Panc1 (cell line): ENCODE measurements around the gene DDIAS. TPM values are rescaled to one million over a fixed set of nuclear protein-coding genes. Genes with fewer than 3 reads are reported as not detected.

Experiments
- ATAC-seq: fragments of 200-7000 bp; cut with Tn5 transposase; 2 replicates; pipeline ENCODE4 v1.9.1; 2020; ENCODE audit warnings: mild to moderate bottlenecking, moderate library complexity
- BruUV-seq: library from RNA; stranded (reverse); fragments of 400-500 nt; replicated peaks from 2 replicates; lab custom pipeline; 2021; lab: Mats Ljungman, UMichigan
- CTCF ChIA-PET: fragments of 300-600 bp; sonication (Branson Sonifier 250); formaldehyde crosslinking; loops from one replicate; lab custom pipeline; 2022; ENCODE audit warnings: antibody characterized with exemption; lab: Charles Lee
- POLR2A ChIA-PET: fragments of 300-600 bp; sonication (Branson Sonifier 250); formaldehyde crosslinking; loops from one replicate; lab custom pipeline; 2022; ENCODE audit warnings: antibody characterized with exemption; lab: Charles Lee
- DNase-seq: peaks from one replicate; pipeline ENCODE4 v3.0.0-alpha.2; 2010; ENCODE audit warnings: low read depth, low spot score
- H3K27ac ChIP-seq: 2 replicates; pipeline ENCODE4 v1.5.1; 2011; ENCODE audit warnings: mild to moderate bottlenecking, low read length, inconsistent platforms
- H3K27me3 ChIP-seq: fragments of 200-500 bp; sonication (Bioruptor generic); 2 replicates; pipeline ENCODE4 v1.6.0; 2014; ENCODE audit warnings: low read length, inconsistent platforms; ENCODE audit not compliant: control insufficient read depth, insufficient read depth
- H3K36me3 ChIP-seq: fragments of 200-500 bp; sonication (Bioruptor generic); 2 replicates; pipeline ENCODE4 v1.5.1; 2014; ENCODE audit warnings: inconsistent platforms, mild to moderate bottlenecking, low read length, moderate library complexity; ENCODE audit not compliant: control insufficient read depth, insufficient read depth
- H3K4me1 ChIP-seq: 2 replicates; pipeline ENCODE4 v1.5.1; 2011; ENCODE audit warnings: inconsistent platforms, mild to moderate bottlenecking, low read length, moderate library complexity; ENCODE audit not compliant: control insufficient read depth, insufficient read depth
- H3K4me3 ChIP-seq, 2 experiments: 2 replicates each; pipeline ENCODE4 v1.5.1; 2011 to 2012; ENCODE audit warnings: low read depth in 2 of 2, low read length in 2 of 2, mild to moderate bottlenecking in 2 of 2, inconsistent platforms in 1 of 2, moderate library complexity in 1 of 2
- H3K9me3 ChIP-seq: fragments of 200-500 bp; sonication (Bioruptor generic); 2 replicates; pipeline ENCODE4 v1.5.1; 2014; ENCODE audit warnings: low read depth, mild to moderate bottlenecking, inconsistent platforms, low read length, moderate library complexity; ENCODE audit not compliant: control insufficient read depth, insufficient read depth
- POLR2AphosphoS5 ChIP-seq: IDR thresholded peaks from 2 replicates; pipeline ENCODE4 v1.6.1; 2012; ENCODE audit warnings: mild to moderate bottlenecking, low read depth, low read length, moderate library complexity
- SIN3A ChIP-seq: IDR thresholded peaks from 2 replicates; pipeline ENCODE4 v1.6.1; 2012; ENCODE audit warnings: low read depth, mild to moderate bottlenecking, low read length, moderate library complexity, borderline replicate concordance; ENCODE audit not compliant: insufficient read depth
- TCF7L2 ChIP-seq: IDR thresholded peaks from 2 replicates; pipeline ENCODE4 v1.6.1; 2011; ENCODE audit warnings: mild to moderate bottlenecking, low read depth, low read length, inconsistent platforms
- in situ Hi-C: cut with HindIII; loops from 2 replicates; pipeline ENCODE4 v1.10.0; 2016; ENCODE audit warnings: low sequenced_read_pairs, low pct_unique_long_range_greater_than_20kb
- intact Hi-C: fragments of 100-400 bp; cut with micrococcal nuclease; formaldehyde crosslinking; loops from one replicate; pipeline ENCODE4 v1.10.0; 2022; ENCODE audit not compliant: unreplicated experiment
- total RNA-seq: library from RNA; stranded (reverse); gene quantifications from one replicate; pipeline ENCODE4 v1.2.1, GENCODE V29; 2021; ENCODE audit not compliant: unreplicated experiment
- TF ChIP-seq, protein P1 (sequence below), 2 experiments: IDR thresholded peaks; 2 replicates each; pipeline ENCODE4 v1.6.1; 2011 to 2012; ENCODE audit warnings: low read depth in 2 of 2, control low read depth in 1 of 2, low read length in 1 of 2, mild to moderate bottlenecking in 1 of 2, moderate library complexity in 1 of 2; ENCODE audit not compliant: insufficient read depth in 1 of 2
- TF ChIP-seq, protein P2 (sequence below): fragments of 450-650 bp; IDR thresholded peaks from 2 replicates; pipeline ENCODE4 v1.5.1; 2017; ENCODE audit warnings: mild to moderate bottlenecking

Gene DDIAS
- total RNA-seq, 1 experiment from 2014 or later: 22.9 TPM

- intact Hi-C loops: no loop called here
- H3K4me1 ChIP-seq: peaks cover under 1% of the 10 kb centered on the region; the same call in 1 of the 2 replicates
- no peaks in the 10 kb centered on the region for H3K9me3 ChIP-seq
- H3K27me3 ChIP-seq: no peaks in the 10 kb centered on the region
- no peak overlapping the region for H3K27ac ChIP-seq
- POLR2A ChIA-PET: no interaction called here
- CTCF ChIA-PET: interaction anchor here (0.6 kb wide), 1 partner anchor 17 kb away, joined by 8 read pairs; no protein-coding TSS in a partner anchor
- in situ Hi-C loops: no loop called here
- BruUV-seq: no TSS peak
- TF ChIP-seq TCF7L2: no peak
- TF ChIP-seq, protein P1, sequence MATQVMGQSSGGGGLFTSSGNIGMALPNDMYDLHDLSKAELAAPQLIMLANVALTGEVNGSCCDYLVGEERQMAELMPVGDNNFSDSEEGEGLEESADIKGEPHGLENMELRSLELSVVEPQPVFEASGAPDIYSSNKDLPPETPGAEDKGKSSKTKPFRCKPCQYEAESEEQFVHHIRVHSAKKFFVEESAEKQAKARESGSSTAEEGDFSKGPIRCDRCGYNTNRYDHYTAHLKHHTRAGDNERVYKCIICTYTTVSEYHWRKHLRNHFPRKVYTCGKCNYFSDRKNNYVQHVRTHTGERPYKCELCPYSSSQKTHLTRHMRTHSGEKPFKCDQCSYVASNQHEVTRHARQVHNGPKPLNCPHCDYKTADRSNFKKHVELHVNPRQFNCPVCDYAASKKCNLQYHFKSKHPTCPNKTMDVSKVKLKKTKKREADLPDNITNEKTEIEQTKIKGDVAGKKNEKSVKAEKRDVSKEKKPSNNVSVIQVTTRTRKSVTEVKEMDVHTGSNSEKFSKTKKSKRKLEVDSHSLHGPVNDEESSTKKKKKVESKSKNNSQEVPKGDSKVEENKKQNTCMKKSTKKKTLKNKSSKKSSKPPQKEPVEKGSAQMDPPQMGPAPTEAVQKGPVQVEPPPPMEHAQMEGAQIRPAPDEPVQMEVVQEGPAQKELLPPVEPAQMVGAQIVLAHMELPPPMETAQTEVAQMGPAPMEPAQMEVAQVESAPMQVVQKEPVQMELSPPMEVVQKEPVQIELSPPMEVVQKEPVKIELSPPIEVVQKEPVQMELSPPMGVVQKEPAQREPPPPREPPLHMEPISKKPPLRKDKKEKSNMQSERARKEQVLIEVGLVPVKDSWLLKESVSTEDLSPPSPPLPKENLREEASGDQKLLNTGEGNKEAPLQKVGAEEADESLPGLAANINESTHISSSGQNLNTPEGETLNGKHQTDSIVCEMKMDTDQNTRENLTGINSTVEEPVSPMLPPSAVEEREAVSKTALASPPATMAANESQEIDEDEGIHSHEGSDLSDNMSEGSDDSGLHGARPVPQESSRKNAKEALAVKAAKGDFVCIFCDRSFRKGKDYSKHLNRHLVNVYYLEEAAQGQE (IDR thresholded peaks at IDR 0.05; ENCODE audit: insufficient read depth in 1 of 2, low read depth in 2 of 2, low read length in 1 of 2): no peak
- no peak for TF ChIP-seq POLR2AphosphoS5
- TF ChIP-seq SIN3A: no peak
- TF ChIP-seq, protein P2, sequence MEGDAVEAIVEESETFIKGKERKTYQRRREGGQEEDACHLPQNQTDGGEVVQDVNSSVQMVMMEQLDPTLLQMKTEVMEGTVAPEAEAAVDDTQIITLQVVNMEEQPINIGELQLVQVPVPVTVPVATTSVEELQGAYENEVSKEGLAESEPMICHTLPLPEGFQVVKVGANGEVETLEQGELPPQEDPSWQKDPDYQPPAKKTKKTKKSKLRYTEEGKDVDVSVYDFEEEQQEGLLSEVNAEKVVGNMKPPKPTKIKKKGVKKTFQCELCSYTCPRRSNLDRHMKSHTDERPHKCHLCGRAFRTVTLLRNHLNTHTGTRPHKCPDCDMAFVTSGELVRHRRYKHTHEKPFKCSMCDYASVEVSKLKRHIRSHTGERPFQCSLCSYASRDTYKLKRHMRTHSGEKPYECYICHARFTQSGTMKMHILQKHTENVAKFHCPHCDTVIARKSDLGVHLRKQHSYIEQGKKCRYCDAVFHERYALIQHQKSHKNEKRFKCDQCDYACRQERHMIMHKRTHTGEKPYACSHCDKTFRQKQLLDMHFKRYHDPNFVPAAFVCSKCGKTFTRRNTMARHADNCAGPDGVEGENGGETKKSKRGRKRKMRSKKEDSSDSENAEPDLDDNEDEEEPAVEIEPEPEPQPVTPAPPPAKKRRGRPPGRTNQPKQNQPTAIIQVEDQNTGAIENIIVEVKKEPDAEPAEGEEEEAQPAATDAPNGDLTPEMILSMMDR: no peak
- no peaks in the 10 kb centered on the region for H3K36me3 ChIP-seq
- DNase-seq (no peak), ATAC-seq (no peak)
- H3K4me3 ChIP-seq: no peak overlapping the region
These were observed 73.3 kb downstream of the DDIAS start for GRCh38 chr11:82974851-82975250.

DNA sequence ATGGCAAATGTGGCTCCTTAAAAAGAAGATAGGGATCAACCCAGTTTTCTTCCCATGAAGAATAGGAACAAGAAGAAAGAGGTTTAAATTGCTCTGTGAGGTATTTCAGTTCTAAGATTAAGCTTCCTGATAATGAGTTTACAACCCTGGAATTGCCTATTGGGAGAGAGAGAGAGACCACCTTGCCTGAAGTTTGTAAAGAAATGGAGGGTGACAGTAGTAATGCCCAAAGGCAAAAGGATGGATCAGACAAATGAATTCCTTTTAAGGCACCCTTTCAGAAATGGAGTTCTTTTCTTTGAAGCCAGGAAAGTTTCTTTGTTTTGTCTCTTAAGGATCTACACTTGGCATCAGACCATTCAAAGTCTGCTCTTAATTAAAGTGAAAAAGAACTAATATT is 74.3 kb downstream of the DDIAS start:
- no peaks in the 10 kb centered on the region for H3K9me3 ChIP-seq

More for the DNA sequence above, 74.3 kb downstream of the DDIAS start:
- TF ChIP-seq, protein P2: no peak
- no peak for TF ChIP-seq TCF7L2
- TF ChIP-seq, protein P1 (IDR thresholded peaks at IDR 0.05; ENCODE audit: insufficient read depth in 1 of 2, low read depth in 2 of 2, low read length in 1 of 2): no peak
- TF ChIP-seq POLR2AphosphoS5: no peak
- no peak for ATAC-seq
- CTCF ChIA-PET: no interaction called here
- in situ Hi-C loops: no loop called here
- peaks cover 6% of the 10 kb centered on the region; the same call in 1 of the 2 replicates for H3K4me1 ChIP-seq
- no peak for DNase-seq
- intact Hi-C loops: no loop called here
- no peak overlapping the region for H3K4me3 ChIP-seq
- no TSS peak for BruUV-seq
- POLR2A ChIA-PET: no interaction called here
- H3K27ac ChIP-seq: no peak overlapping the region
- no peaks in the 10 kb centered on the region for H3K27me3 ChIP-seq
- no peaks in the 10 kb centered on the region for H3K36me3 ChIP-seq
